NB4 (cell line): ENCODE results near the gene RNF125.

Experiments used
- DNase-seq: peaks from one replicate; pipeline ENCODE4 v3.0.0; 2010; ENCODE audit warnings: low read depth
- H3K4me3 ChIP-seq: one replicate; pipeline ENCODE4 v1.5.1; 2011; ENCODE audit warnings: mild to moderate bottlenecking, low read depth, low read length, moderate library complexity
- MYC ChIP-seq: IDR thresholded peaks from 2 replicates; pipeline ENCODE4 v1.6.1; 2011; ENCODE audit warnings: low read depth, low read length
- POLR2A ChIP-seq: IDR thresholded peaks from 2 replicates; pipeline ENCODE4 v1.6.1; 2011; ENCODE audit warnings: mild to moderate bottlenecking; ENCODE audit not compliant: insufficient read length; ENCODE audit errors: extremely low read depth
- TF ChIP-seq, protein P1 (sequence below): IDR thresholded peaks from 2 replicates; pipeline ENCODE4 v1.6.1; 2011; ENCODE audit warnings: low read depth, low read length
- TF ChIP-seq, protein P2 (sequence below): IDR thresholded peaks from one replicate; pipeline ENCODE4 v1.5.1; 2012; ENCODE audit warnings: low read depth, low read length

The RNF125 gene

DNA sequence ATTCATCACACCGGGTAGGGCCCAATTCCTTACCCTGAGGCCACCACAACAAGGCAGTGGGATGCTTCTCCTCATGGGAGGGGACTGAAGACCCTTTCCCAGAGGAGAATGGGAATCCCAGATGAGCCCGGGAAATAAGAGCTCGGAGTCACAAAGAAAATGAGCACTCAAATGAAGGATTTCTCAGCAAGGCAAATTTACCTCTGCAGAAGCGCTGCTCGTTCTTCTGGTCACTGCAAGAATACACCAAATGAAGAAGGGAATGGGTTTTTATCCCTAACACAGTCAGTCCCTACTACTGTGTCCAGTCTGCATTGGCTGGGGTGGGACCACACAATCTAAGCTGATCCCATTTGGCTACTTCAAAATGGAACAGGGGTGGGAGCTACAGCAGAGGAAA is 40.0 kb upstream of the RNF125 start:
- DNase-seq: no peak
- TF ChIP-seq, protein P1, sequence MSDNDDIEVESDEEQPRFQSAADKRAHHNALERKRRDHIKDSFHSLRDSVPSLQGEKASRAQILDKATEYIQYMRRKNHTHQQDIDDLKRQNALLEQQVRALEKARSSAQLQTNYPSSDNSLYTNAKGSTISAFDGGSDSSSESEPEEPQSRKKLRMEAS: no peak
- TF ChIP-seq MYC: no peak
- TF ChIP-seq, protein P2, sequence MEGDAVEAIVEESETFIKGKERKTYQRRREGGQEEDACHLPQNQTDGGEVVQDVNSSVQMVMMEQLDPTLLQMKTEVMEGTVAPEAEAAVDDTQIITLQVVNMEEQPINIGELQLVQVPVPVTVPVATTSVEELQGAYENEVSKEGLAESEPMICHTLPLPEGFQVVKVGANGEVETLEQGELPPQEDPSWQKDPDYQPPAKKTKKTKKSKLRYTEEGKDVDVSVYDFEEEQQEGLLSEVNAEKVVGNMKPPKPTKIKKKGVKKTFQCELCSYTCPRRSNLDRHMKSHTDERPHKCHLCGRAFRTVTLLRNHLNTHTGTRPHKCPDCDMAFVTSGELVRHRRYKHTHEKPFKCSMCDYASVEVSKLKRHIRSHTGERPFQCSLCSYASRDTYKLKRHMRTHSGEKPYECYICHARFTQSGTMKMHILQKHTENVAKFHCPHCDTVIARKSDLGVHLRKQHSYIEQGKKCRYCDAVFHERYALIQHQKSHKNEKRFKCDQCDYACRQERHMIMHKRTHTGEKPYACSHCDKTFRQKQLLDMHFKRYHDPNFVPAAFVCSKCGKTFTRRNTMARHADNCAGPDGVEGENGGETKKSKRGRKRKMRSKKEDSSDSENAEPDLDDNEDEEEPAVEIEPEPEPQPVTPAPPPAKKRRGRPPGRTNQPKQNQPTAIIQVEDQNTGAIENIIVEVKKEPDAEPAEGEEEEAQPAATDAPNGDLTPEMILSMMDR: no peak
- TF ChIP-seq POLR2A: no peak
- H3K4me3 ChIP-seq: no peak overlapping the region

DNA sequence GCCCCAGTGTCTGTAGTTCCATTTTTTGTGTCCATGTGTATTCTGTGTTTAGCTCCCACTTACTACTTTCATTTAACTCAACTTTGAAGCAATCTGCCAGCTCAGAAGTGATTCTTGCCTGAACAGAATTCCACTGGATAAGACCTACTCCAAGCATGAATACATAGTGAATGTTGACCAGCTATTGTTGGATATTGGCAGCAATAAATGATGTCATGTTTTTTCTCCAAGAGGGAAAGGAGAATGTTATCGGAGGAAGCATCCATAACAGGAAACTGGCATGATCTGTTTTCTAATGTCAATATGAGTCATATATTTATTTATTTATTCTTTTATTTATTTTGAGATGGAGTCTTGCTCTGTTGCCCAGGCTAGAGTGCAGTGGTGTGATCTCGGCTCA is 38.9 kb upstream of the RNF125 start:
- H3K4me3 ChIP-seq: no peak overlapping the region
- DNase-seq: no peak
- TF ChIP-seq, protein P1: no peak
- TF ChIP-seq, protein P2: no peak
- TF ChIP-seq POLR2A (no peak), MYC (no peak)

DNA sequence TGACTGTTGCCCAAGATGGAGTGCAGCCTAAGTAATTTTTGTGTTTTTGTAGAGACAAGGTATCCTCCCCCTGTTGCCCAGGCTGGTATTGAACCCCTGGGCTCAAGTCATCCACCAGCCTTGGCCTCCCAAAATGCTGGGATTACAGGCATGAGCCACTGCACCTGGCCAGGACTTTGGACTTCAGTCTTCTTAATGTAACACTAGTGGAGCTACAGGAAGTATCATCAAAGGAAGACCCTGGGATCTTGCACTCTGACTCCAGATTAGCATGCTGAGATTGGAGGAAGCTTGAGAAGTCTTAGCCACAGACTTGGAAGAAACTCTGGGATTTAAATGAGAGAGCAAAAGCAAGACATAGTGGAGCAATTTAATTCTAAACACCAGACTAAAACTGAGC is 37.8 kb upstream of the RNF125 start:
- TF ChIP-seq MYC: no peak
- no peak for TF ChIP-seq POLR2A
- TF ChIP-seq, protein P1: no peak
- TF ChIP-seq, protein P2: no peak
- no peak overlapping the region for H3K4me3 ChIP-seq
- DNase-seq: no peak

DNA sequence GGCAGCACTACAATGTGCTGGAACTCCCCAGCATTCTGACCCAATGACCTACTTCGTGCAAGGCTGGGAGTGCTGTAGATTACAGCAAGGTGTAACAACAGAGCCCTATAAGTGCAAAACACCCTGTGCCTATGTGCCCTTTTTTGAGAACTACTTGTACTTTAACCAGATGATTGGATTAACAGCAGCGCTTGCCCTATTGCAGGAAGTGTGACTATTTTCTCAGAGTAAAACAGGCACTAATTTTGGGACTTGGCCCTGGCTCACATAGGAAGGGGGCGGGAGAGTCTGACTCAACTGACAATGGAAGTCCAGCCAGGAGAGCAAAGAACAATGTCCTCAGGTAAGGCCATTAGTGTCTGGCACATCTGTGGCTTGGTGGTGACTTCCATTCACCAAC is 35.6 kb upstream of the RNF125 start:
- H3K4me3 ChIP-seq: no peak overlapping the region
- TF ChIP-seq POLR2A (no peak), MYC (no peak)
- TF ChIP-seq, protein P2: no peak
- TF ChIP-seq, protein P1: no peak
- DNase-seq: no peak

DNA sequence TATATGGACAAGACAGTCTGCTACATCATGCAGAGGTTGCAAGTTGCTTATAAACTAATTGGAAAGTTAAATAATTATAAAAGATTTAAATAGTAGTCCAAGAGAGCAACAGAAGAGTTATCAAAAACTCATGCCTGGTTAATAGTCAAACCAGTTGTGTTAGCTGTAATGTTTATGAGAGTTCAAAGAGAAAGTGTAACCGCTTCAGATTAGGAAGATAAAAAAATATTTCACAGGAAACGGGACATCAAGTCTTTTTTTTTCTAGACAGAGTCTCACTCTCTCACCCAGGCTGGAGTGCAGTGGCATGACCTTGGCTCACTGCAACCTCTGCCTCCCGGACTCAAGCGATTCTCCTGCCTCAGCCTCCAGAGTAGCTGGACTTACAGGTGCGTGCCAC is 34.6 kb upstream of the RNF125 start:
- no peak for DNase-seq
- TF ChIP-seq, protein P1: no peak
- TF ChIP-seq POLR2A (no peak), MYC (no peak)
- TF ChIP-seq, protein P2: no peak
- no peak overlapping the region for H3K4me3 ChIP-seq

DNA sequence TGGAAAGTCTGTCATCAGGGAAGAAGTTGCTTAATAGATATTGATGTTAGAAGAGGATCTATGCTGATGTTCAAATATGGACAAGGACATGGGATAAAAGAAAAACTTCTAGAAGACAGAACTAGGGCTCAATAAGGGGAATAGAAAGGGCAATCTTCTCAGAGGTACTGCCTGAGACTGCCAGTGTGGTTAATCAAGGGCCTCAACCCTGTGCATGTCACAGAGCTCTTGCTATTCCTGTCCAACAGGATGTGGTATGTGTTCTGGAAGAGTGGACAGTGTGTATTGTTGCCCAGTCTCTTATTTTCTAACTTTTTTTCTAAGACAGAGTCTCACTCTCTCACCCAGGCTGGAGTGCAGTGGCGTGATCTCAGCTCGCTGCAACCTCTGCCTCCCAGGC is 27.8 kb upstream of the RNF125 start:
- no peak overlapping the region for H3K4me3 ChIP-seq
- TF ChIP-seq, protein P2: no peak
- no peak for DNase-seq
